HL-60 (cell line): Measurements from ENCODE around the gene SNTG2.

Experiments
- CTCF ChIP-seq: IDR thresholded peaks from one replicate; pipeline ENCODE4 v1.5.1; 2011; ENCODE audit warnings: low read length, control low read depth, inconsistent platforms; ENCODE audit not compliant: insufficient read depth
- GABPA ChIP-seq: IDR thresholded peaks from 2 replicates; pipeline ENCODE4 v1.6.1; 2012; ENCODE audit warnings: low read depth
- POLR2AphosphoS5 ChIP-seq: IDR thresholded peaks from 2 replicates; pipeline ENCODE4 v1.6.1; 2012; ENCODE audit warnings: low read depth
- REST ChIP-seq: IDR thresholded peaks from 2 replicates; pipeline ENCODE4 v1.6.1; 2012; ENCODE audit warnings: low read depth; ENCODE audit not compliant: insufficient replicate concordance
- SPI1 ChIP-seq: IDR thresholded peaks from 2 replicates; pipeline ENCODE4 v1.6.1; 2012; ENCODE audit warnings: low read depth, mild to moderate bottlenecking, borderline replicate concordance

- TF ChIP-seq CTCF (no peak), REST (no peak), POLR2AphosphoS5 (no peak), GABPA (no peak), SPI1 (no peak)
Observed at GRCh38 chr2:1259746-1260145, 309.1 kb downstream of the SNTG2 start.
